GM12875 (cell line): Measurements from ENCODE around the gene LRRIQ1.
"Not testable (repeated sequence)": the region's sequence is repeated elsewhere in the genome, so short reads cannot be mapped to it uniquely, and the experiment has no call there.

Experiments
- H3K4me3 ChIP-seq: one replicate; pipeline ENCODE4 v1.5.1; 2011; ENCODE audit warnings: low read depth, low read length, control low read depth
- CTCF ChIP-seq: IDR thresholded peaks from 2 replicates; pipeline ENCODE4 v1.5.1; 2011; ENCODE audit warnings: low read depth, mild to moderate bottlenecking, control low read depth, inconsistent platforms, low read length, moderate library complexity, borderline replicate concordance; ENCODE audit not compliant: insufficient read depth

LRRIQ1 gene

GRCh38 chr12:85000729-85001128 is 35.4 kb upstream of the LRRIQ1 start:
- no peak for TF ChIP-seq CTCF
- no peak overlapping the region for H3K4me3 ChIP-seq

- no peak overlapping the region for H3K4me3 ChIP-seq
- TF ChIP-seq CTCF: no peak
Measured at GRCh38 chr12:85002778-85003296, 33.3 kb upstream of the LRRIQ1 start.

GRCh38 chr12:85004204-85004603 is 31.9 kb upstream of the LRRIQ1 start:
- H3K4me3 ChIP-seq: no peak overlapping the region
- no peak for TF ChIP-seq CTCF

- H3K4me3 ChIP-seq: not testable (repeated sequence)
Measured at GRCh38 chr12:85005047-85005446, 31.1 kb upstream of the LRRIQ1 start.

GRCh38 chr12:85005615-85006014 is 30.5 kb upstream of the LRRIQ1 start:
- no peak for TF ChIP-seq CTCF

GRCh38 chr12:85006206-85006605 is 29.9 kb upstream of the LRRIQ1 start:
- TF ChIP-seq CTCF: no peak
- H3K4me3 ChIP-seq: no peak overlapping the region

More at GRCh38 chr12:85005615-85006014, 30.5 kb upstream of the LRRIQ1 start:
- H3K4me3 ChIP-seq: no peak overlapping the region

- no peak overlapping the region for H3K4me3 ChIP-seq
- no peak for TF ChIP-seq CTCF
Measured at GRCh38 chr12:85007836-85008235, 28.3 kb upstream of the LRRIQ1 start.

GRCh38 chr12:85016413-85016812 is 19.7 kb upstream of the LRRIQ1 start:
- TF ChIP-seq CTCF: no peak
- no peak overlapping the region for H3K4me3 ChIP-seq
